ENCODE measurements around the gene C5orf24.

- TF ChIP-seq PPARA (CRISPR knock-in tag; IDR thresholded peaks at IDR 0.05; ENCODE audit: borderline replicate concordance) (no peak), RARB (CRISPR knock-in tag; IDR thresholded peaks at IDR 0.05) (no peak), BACH2 (CRISPR knock-in tag; IDR thresholded peaks at IDR 0.05; ENCODE audit: borderline replicate concordance) (no peak), PATZ1 (CRISPR knock-in tag; IDR thresholded peaks at IDR 0.05; ENCODE audit: borderline replicate concordance) (no peak), OSR1 (CRISPR knock-in tag; IDR thresholded peaks at IDR 0.05) (no peak), ZNF565 (CRISPR knock-in tag; conservative IDR thresholded peaks at IDR 0.05; ENCODE audit: low read depth) (no peak), CSRNP3 (CRISPR knock-in tag; IDR thresholded peaks at IDR 0.05) (no peak), ARNTL (CRISPR knock-in tag; IDR thresholded peaks at IDR 0.05; ENCODE audit: borderline replicate concordance, low read depth) (no peak), POU6F1 (CRISPR knock-in tag; IDR thresholded peaks at IDR 0.05; ENCODE audit: borderline replicate concordance, low read depth) (no peak)
Measured at GRCh38 chr5:134837530-134838181, 8.1 kb upstream of the C5orf24 start.
